Tibial nerve (tissue), 4 donors: Measurements from ENCODE around the gene WDR87. TPM values are rescaled to one million over a fixed set of nuclear protein-coding genes. Genes with fewer than 3 reads are reported as not detected.
A peak's percentile ranks its signal among the peaks of the same experiment; 100 is the strongest.

ENCODE experiments used
- DNase-seq, 2 donors: peaks; one replicate each; pipeline ENCODE4 v3.0.0-alpha.2; 2019; ENCODE audit warnings: low spot score in 2 of 2
- H3K27ac ChIP-seq, 4 donors: fragments of 200-600 bp; sonication (generic) in 3 of 4; one replicate each; pipeline ENCODE4 v1.5.1; 2017 to 2019; ENCODE audit warnings: mild to moderate bottlenecking in 1 of 4
- H3K27me3 ChIP-seq, 2 donors: fragments of 200-600 bp; sonication (generic) in 1 of 2; one replicate each; pipeline versions ENCODE4 v1.5.1 to v1.6.0; 2017 to 2019
- H3K36me3 ChIP-seq, 3 donors: fragments of 200-600 bp; sonication (generic); one replicate each; pipeline ENCODE4 v1.5.1; 2018 to 2019
- H3K4me1 ChIP-seq, 4 donors: fragments of 200-600 bp; sonication (generic) in 3 of 4; one replicate each; pipeline ENCODE4 v1.5.1; 2017 to 2019
- H3K4me3 ChIP-seq, 4 donors: fragments of 200-600 bp; sonication (generic) in 3 of 4; one replicate each; pipeline ENCODE4 v1.5.1; 2017 to 2019; ENCODE audit warnings: mild to moderate bottlenecking in 1 of 4, moderate library complexity in 1 of 4
- H3K9me3 ChIP-seq, 4 donors: fragments of 200-600 bp; sonication (generic) in 3 of 4; one replicate each; pipeline ENCODE4 v1.5.1; 2017 to 2019
- EP300 ChIP-seq, 2 donors: sonication (generic); formaldehyde crosslinking; IDR thresholded peaks; one replicate each; pipeline ENCODE4 v1.6.1; 2017; ENCODE audit warnings: antibody characterized with exemption in 2 of 2, mild to moderate bottlenecking in 1 of 2
- POLR2A ChIP-seq, 2 donors: fragments of 450-650 bp; IDR thresholded peaks; one replicate each; pipeline ENCODE4 v1.6.1; 2017; ENCODE audit warnings: antibody characterized with exemption in 2 of 2, mild to moderate bottlenecking in 2 of 2, moderate library complexity in 2 of 2
- WGBS, 2 donors: methylation state at CpG; one replicate each; pipeline ENCODE4 v1.1.5; 2018; 5-methylcytosine and 5-hydroxymethylcytosine counted together
- total RNA-seq, 4 donors: library from RNA; depleted of rRNA; stranded (reverse); fragments of >200 nt; gene quantifications; one replicate each; pipeline ENCODE4 v1.1.0, GENCODE V29; 2016
- TF ChIP-seq, protein P1 (sequence below), 5 experiments: fragments of 200-600 bp in 3 of 5; fragments of 450-650 bp in 2 of 5; sonication (generic) in 3 of 5; IDR thresholded peaks; one replicate each; pipeline ENCODE4 v1.5.1; 2016 to 2019; ENCODE audit warnings: antibody characterized with exemption in 5 of 5, mild to moderate bottlenecking in 3 of 5, moderate library complexity in 2 of 5

WDR87 gene
- total RNA-seq, 4 donors from 2014 or later: not detected

DNA sequence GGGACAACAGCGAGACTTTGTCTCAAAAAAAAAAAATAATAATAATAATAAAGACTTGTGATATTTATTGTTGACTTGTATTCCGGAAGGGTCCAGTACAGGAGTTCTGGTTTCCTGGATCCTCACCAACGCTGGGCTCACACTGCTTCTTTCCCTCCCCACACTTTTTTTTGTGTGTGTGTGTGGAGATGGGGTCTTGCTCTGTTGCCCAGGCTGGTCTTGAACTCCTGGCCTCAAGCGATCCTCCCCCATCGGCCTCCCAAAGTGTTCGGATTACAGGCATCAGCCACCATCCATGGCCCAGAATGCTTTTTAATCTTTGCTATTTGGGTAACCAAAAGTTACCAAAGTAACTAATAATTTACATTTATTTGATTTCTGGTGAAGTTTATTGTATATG, 39.7 kb upstream of the WDR87 start:
- no peak for DNase-seq
- 93 to 96% methylated on average over 6 of the region's 6 CpGs for WGBS, 2 donors

DNA sequence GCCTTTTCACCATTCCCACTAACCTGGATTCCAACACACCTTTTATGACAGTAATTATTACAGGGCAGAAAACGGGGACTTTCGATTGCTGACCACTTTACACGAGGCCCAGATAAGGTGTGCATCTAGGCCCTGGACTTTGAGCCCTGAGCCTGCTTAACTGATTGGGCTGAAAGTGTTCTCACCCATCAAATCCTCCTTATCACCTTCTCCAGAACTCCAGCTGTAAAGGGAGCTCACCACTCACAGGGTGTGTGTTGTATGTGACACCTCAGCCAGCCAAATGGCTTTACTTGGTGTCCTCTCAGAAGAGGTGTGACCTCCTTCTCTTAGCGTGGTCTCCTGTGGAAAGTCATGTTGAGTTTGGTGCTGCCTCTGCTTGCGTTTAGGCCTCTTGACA, 37.1 kb upstream of the WDR87 start:
- WGBS, 2 donors: 92 to 94% methylated on average over 5 of the region's 5 CpGs
- no peaks in the 10 kb centered on the region for H3K9me3 ChIP-seq
- H3K36me3 ChIP-seq: peaks cover 0 to 3% (median 0%) of the 10 kb centered on the region in 3 donors
- TF ChIP-seq, protein P1, sequence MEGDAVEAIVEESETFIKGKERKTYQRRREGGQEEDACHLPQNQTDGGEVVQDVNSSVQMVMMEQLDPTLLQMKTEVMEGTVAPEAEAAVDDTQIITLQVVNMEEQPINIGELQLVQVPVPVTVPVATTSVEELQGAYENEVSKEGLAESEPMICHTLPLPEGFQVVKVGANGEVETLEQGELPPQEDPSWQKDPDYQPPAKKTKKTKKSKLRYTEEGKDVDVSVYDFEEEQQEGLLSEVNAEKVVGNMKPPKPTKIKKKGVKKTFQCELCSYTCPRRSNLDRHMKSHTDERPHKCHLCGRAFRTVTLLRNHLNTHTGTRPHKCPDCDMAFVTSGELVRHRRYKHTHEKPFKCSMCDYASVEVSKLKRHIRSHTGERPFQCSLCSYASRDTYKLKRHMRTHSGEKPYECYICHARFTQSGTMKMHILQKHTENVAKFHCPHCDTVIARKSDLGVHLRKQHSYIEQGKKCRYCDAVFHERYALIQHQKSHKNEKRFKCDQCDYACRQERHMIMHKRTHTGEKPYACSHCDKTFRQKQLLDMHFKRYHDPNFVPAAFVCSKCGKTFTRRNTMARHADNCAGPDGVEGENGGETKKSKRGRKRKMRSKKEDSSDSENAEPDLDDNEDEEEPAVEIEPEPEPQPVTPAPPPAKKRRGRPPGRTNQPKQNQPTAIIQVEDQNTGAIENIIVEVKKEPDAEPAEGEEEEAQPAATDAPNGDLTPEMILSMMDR (IDR thresholded peaks at IDR 0.05): no peak
- TF ChIP-seq EP300 (IDR thresholded peaks at IDR 0.05) (no peak), POLR2A (IDR thresholded peaks at IDR 0.05) (no peak)
- no peaks in the 10 kb centered on the region for H3K27me3 ChIP-seq
- DNase-seq: no peak
- H3K4me3 ChIP-seq: no peak overlapping the region
- H3K4me1 ChIP-seq: no peaks in the 10 kb centered on the region
- H3K27ac ChIP-seq: peak overlapping the region in 1 of 4 donors; percentile 38

More for the DNA sequence above, 39.7 kb upstream of the WDR87 start:
- H3K9me3 ChIP-seq: no peaks in the 10 kb centered on the region
- H3K27me3 ChIP-seq: no peaks in the 10 kb centered on the region
- H3K4me1 ChIP-seq: no peaks in the 10 kb centered on the region
- TF ChIP-seq, protein P1 (IDR thresholded peaks at IDR 0.05): no peak
- no peak for TF ChIP-seq EP300 (IDR thresholded peaks at IDR 0.05)
- no peaks in the 10 kb centered on the region for H3K36me3 ChIP-seq
- no peak overlapping the region for H3K27ac ChIP-seq
- H3K4me3 ChIP-seq: no peak overlapping the region

GRCh38 chr19:37942516-37942902, 36.1 kb upstream of the WDR87 start:
- H3K9me3 ChIP-seq: no peaks in the 10 kb centered on the region
- H3K27me3 ChIP-seq: no peaks in the 10 kb centered on the region
- WGBS, 2 donors: 88% methylated on average over 6 of the region's 6 CpGs
- H3K4me3 ChIP-seq: no peak overlapping the region
- H3K4me1 ChIP-seq: no peaks in the 10 kb centered on the region
- DNase-seq: no peak
- peak overlapping the region in 1 of 4 donors; percentile 42 for H3K27ac ChIP-seq
- no peak for TF ChIP-seq EP300 (IDR thresholded peaks at IDR 0.05)
- TF ChIP-seq, protein P1 (IDR thresholded peaks at IDR 0.05): no peak
- TF ChIP-seq POLR2A (IDR thresholded peaks at IDR 0.05): no peak
- H3K36me3 ChIP-seq: peaks cover 0 to 9% (median 0%) of the 10 kb centered on the region in 3 donors

DNA sequence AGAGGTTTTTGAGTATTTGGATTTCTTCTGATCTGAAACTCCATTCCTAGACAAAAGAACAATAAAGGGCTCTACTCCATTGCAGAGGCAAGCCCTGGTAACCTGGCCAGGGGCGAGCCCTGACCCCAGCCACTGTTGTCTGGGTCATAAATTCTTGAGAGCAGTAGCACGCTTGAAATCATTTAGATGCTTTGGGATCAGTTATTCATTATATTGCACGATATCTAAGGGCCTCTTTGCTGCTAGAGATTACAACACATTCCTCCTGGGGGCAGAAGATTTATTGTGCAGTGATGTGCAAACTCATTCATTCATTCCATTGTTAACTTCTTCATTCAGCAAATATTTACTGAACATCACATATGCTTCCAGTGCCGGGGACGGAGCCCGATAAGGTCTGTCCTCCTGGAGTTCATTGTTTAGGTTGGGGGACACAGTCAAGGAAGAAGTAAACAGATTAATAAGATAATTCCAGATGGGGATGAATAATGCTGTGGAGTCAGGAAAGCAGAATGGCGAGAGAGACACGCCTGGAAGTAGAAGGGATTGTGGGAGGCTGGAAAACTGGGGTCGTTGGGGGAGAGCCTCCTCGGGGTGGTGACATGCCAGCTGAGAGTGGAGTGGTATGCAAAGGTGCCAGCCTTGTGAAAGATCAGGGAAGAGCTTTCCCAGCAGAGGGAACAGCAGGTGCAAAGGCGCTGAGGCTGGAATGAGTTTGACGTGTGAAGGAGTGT, 35.6 kb upstream of the WDR87 start:
- Histone ChIP-seq H3K27me3 (no peaks in the 10 kb centered on the region), H3K9me3 (no peaks in the 10 kb centered on the region), H3K36me3 (peaks cover 0 to 9% (median 0%) of the 10 kb centered on the region in 3 donors), H3K27ac (peak overlapping the region in 1 of 4 donors; percentile 42), H3K4me3 (no peak overlapping the region), H3K4me1 (no peaks in the 10 kb centered on the region)
- DNase-seq: no peak
- no peak for TF ChIP-seq POLR2A (IDR thresholded peaks at IDR 0.05)
- TF ChIP-seq, protein P1 (IDR thresholded peaks at IDR 0.05): no peak
- TF ChIP-seq EP300 (IDR thresholded peaks at IDR 0.05): no peak
- WGBS, 2 donors: 65 to 68% methylated on average over 12 of the region's 12 CpGs

DNA sequence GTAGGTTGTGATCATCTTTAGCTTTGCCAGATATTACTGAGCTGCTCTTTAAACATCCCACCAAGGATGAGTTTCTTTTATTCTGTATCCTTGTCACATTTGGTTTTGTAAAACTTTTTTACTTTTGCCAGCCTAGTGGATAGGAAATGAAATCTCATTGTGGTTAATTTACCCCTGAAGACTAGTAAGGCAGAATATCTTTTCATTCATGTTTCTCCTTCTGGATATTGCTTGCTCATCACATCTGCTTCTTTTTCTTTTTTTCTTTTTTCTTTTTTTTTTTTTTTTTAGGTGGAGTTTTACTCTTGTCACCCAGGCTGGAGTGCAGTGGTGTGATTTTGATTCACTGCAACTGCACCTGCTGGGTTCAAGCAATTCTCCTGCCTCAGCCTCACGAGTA, 32.0 kb upstream of the WDR87 start:
- H3K27ac ChIP-seq: no peak overlapping the region
- H3K27me3 ChIP-seq: no peaks in the 10 kb centered on the region
- peaks cover 0 to 19% (median 2%) of the 10 kb centered on the region in 4 donors for H3K9me3 ChIP-seq
- no peak for DNase-seq
- 89 to 100% methylated on average over 1 of the region's 1 CpG for WGBS, 2 donors
- TF ChIP-seq EP300 (IDR thresholded peaks at IDR 0.05): no peak
- H3K4me1 ChIP-seq: peaks cover 0 to 11% (median 2%) of the 10 kb centered on the region in 4 donors
- H3K4me3 ChIP-seq: no peak overlapping the region
- H3K36me3 ChIP-seq: peaks cover 0 to 21% (median 0%) of the 10 kb centered on the region in 3 donors
